Activated T-helper 1 cell treated with anti-CD3 and anti-CD28 coated beads, Interleukin-12 subunit alpha, Interleukin-12 subunit beta, Interleukin-2, Interleukin-4 antibody, amounts not matched to agents 30 ng/mL and 10 ng/mL and 1 ng/mL, durations not matched to agents 14 hours and 24 hours and 36 hours (primary cell): ENCODE results near the gene C10orf62. TPM values are rescaled to one million over a fixed set of nuclear protein-coding genes. Genes with fewer than 3 reads are reported as not detected.
"Not testable (repeated sequence)": the region's sequence is repeated elsewhere in the genome, so short reads cannot be mapped to it uniquely, and the experiment has no call there.

ENCODE experiments used
- DNase-seq: peaks from one replicate; pipeline ENCODE4 v3.0.0; 2021; ENCODE audit warnings: low spot score
- H3K27ac Mint-ChIP-seq: one replicate; pipeline ENCODE4 v1.8.0; 2021; ENCODE audit warnings: mild to moderate bottlenecking, mixed read lengths
- H3K27me3 Mint-ChIP-seq: one replicate; pipeline ENCODE4 v1.8.0; 2022; ENCODE audit warnings: mild to moderate bottlenecking, moderate library complexity, mixed read lengths; ENCODE audit not compliant: insufficient read depth
- H3K36me3 Mint-ChIP-seq: one replicate; pipeline ENCODE4 v1.8.0; 2021; ENCODE audit warnings: low read depth, mixed read lengths
- H3K4me1 Mint-ChIP-seq: one replicate; pipeline ENCODE4 v1.8.0; 2021; ENCODE audit warnings: low read depth, mixed read lengths
- H3K4me3 Mint-ChIP-seq: one replicate; pipeline ENCODE4 v1.8.0; 2021; ENCODE audit warnings: mild to moderate bottlenecking, moderate library complexity, mixed read lengths
- H3K9me3 Mint-ChIP-seq: one replicate; pipeline ENCODE4 v1.8.0; 2021; ENCODE audit warnings: mixed read lengths
- intact Hi-C: fragments of 100-400 bp; cut with micrococcal nuclease; formaldehyde crosslinking; loops from one replicate; pipeline ENCODE4 v1.15.1; 2024
- total RNA-seq: library from RNA; stranded (reverse); gene quantifications from 2 replicates; pipeline ENCODE4 v1.2.3, GENCODE V29; 2022

C10orf62 gene
- total RNA-seq, 1 donor from 2014 or later, result not detected

DNA sequence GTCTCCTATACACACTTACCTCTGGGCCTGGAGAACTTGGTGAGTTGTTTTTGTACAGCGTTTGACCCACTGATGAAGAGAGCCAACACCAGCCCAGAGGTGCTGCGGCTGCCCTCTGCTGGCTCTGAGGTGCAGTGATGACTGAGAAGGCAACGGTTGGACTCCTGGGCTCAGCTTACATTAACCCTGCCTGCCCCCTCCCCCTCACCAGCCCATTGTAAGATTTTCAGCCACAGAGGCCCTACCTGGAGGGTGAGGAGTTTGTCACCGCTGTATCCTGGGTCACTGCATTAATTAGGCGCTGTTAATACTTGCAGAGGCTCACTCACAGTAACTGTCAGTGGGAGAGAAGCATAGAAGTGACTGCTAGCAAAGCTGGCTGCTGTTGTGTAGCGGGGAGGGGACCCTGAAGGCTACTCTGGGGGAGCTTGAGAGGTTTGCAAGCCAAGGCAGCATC, 35.9 kb upstream of the C10orf62 start:
- no peaks in the 10 kb centered on the region for H3K36me3 Mint-ChIP-seq
- no peaks in the 10 kb centered on the region for H3K9me3 Mint-ChIP-seq
- H3K4me3 Mint-ChIP-seq, result no peak overlapping the region
- peak; percentile 52 for DNase-seq
- peaks cover 4% of the 10 kb centered on the region for H3K27me3 Mint-ChIP-seq
- H3K4me1 Mint-ChIP-seq, result no peaks in the 10 kb centered on the region
- H3K27ac Mint-ChIP-seq, result no peak overlapping the region
- intact Hi-C loops, result loop anchor here (1.0 kb wide), 5 partner anchors 19 to 146 kb away; partner anchors contain the start of genes EXOSC1, MMS19, UBTD1 and ZDHHC16

DNA sequence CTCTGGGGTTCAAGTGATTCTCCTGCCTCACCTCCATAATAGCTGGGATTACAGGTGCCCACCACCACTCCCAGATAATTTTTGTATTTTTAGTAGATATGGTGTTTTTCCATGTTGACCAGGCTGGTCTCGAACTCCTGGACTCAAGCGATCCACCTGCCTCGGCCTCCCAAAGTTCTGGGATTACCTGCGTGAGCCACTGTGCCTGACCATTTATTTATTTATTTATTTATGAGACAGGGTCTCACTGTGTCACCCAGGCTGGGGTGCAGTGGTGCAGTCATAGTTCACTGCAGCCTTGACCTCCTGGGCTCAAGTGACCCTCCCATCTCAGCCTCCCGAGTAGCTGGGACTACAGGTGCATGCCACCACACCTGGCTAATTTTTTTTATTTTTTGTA, 35.2 kb upstream of the C10orf62 start:
- H3K4me3 Mint-ChIP-seq, DNase-seq, H3K4me1 Mint-ChIP-seq, H3K27me3 Mint-ChIP-seq, intact Hi-C loops, H3K9me3 Mint-ChIP-seq, H3K36me3 Mint-ChIP-seq, H3K27ac Mint-ChIP-seq: not testable (repeated sequence)

- H3K27me3 Mint-ChIP-seq, H3K4me1 Mint-ChIP-seq, H3K27ac Mint-ChIP-seq, H3K9me3 Mint-ChIP-seq, intact Hi-C loops, DNase-seq, H3K4me3 Mint-ChIP-seq, H3K36me3 Mint-ChIP-seq: not testable (repeated sequence)
These were observed 34.0 kb upstream of the C10orf62 start for GRCh38 chr10:97555541-97555940.

DNA sequence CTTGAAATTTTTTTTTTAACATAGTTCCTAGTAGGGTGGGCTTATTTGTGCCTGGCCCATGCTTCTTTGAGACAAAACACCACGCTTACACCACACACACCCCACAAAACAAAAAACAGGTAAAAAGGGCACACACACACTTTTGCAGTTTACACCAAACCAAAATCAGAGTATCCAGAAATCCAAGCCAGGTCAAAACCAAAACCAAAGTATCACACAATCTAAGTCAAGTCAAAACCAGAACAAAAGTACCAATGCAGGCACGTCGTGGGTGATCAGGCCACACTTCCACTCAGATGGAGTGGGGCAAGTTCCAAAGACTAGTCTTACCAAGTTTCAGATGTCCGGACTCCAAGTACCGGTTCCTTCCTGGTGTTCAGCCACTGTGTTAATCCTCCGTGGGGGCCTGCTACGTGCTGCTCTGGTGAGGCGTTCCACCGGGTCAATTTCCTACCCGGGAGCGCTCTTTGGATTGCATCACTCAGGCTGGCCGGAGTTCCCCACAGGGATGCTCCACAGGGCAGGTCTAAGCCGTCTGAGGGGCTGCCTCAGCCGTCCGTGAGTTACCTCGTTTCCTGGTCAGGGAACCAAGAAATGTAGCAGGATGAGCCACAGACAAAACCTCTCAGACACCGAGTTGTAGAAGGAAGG, 28.7 kb upstream of the C10orf62 start:
- H3K4me1 Mint-ChIP-seq, H3K27me3 Mint-ChIP-seq, H3K27ac Mint-ChIP-seq, H3K4me3 Mint-ChIP-seq, H3K9me3 Mint-ChIP-seq, intact Hi-C loops, DNase-seq, H3K36me3 Mint-ChIP-seq: not testable (repeated sequence)

DNA sequence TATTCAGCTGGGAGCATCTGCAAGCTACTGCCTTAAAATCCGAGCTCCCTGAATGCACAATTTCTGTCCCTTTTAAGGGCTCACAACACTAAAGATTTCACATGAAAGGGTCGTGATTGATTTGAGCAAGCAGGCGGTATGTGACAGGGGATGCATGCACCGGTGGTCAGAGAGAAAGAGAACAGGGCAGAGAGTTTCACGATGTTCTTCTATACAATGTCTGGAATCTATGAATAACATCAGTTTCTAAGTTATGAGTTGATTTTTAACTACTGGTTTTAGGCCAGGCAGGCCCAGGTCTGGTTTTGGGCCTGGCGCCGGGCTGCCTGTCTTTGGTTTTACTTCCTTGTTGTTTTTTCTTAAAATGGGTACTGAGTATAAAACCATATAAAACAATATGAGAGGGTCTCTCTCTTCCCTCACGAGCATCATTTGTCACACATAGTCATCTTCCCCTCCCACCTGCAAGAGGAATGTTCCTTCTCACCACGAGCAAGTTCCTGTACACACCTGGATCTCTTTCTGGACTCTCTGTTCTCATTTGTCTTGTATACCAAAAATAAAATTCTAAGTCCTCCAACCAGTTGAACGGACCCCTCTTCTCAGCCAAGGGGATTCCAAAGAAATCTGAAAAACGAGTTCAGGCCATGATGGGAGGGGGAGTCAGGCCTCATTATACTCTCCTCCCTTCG, 28.0 kb upstream of the C10orf62 start:
- DNase-seq, H3K9me3 Mint-ChIP-seq, H3K36me3 Mint-ChIP-seq, H3K27me3 Mint-ChIP-seq, intact Hi-C loops, H3K4me3 Mint-ChIP-seq, H3K4me1 Mint-ChIP-seq: not testable (repeated sequence)
- H3K27ac Mint-ChIP-seq, result peak overlapping the region; percentile 10

DNA sequence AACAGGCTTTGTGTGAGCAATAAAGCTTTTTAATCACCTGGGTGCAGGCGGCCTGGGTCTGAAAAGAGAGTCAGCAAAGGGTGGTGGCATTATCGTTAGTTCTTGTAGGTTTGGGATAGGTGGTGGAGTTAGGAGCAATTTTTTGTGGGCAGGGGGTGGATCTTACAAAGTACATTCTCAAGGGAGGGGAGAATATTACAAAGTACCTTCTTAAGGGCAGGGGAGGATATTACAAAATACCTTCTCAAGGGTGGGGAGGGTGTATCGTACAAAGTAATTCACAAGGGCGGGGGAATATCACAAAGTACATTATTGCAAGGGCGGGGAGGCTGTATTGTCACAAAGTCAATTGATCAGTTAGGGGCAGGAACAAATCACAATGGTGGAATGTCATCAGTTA, 27.2 kb upstream of the C10orf62 start:
- H3K4me3 Mint-ChIP-seq, H3K4me1 Mint-ChIP-seq, H3K27ac Mint-ChIP-seq, H3K9me3 Mint-ChIP-seq, H3K27me3 Mint-ChIP-seq, DNase-seq, intact Hi-C loops, H3K36me3 Mint-ChIP-seq: not testable (repeated sequence)

- H3K4me3 Mint-ChIP-seq, result no peak overlapping the region
- no peaks in the 10 kb centered on the region for H3K9me3 Mint-ChIP-seq
- intact Hi-C loops, result no loop called here
- H3K27ac Mint-ChIP-seq, result no peak overlapping the region
- no peak for DNase-seq
- H3K4me1 Mint-ChIP-seq, result peaks cover 6% of the 10 kb centered on the region
- H3K36me3 Mint-ChIP-seq, result no peaks in the 10 kb centered on the region
- H3K27me3 Mint-ChIP-seq, result no peaks in the 10 kb centered on the region
These were observed 26.2 kb upstream of the C10orf62 start for GRCh38 chr10:97563337-97563736.

GRCh38 chr10:97564776-97565175, 24.7 kb upstream of the C10orf62 start:
- intact Hi-C loops, result no loop called here
- Mint-ChIP-seq H3K27me3 (no peaks in the 10 kb centered on the region), H3K9me3 (no peaks in the 10 kb centered on the region), H3K4me3 (no peak overlapping the region), H3K27ac (no peak overlapping the region), H3K36me3 (no peaks in the 10 kb centered on the region), H3K4me1 (peaks cover 6% of the 10 kb centered on the region)
- no peak for DNase-seq

GRCh38 chr10:97566336-97566996, 23.1 kb upstream of the C10orf62 start:
- Mint-ChIP-seq H3K27me3 (no peaks in the 10 kb centered on the region), H3K9me3 (no peaks in the 10 kb centered on the region), H3K4me3 (no peak overlapping the region), H3K4me1 (no peaks in the 10 kb centered on the region), H3K27ac (no peak overlapping the region), H3K36me3 (no peaks in the 10 kb centered on the region)
- intact Hi-C loops, result no loop called here
- DNase-seq, result no peak

GRCh38 chr10:97567891-97568290, 21.6 kb upstream of the C10orf62 start:
- Mint-ChIP-seq H3K27ac (no peak overlapping the region), H3K36me3 (no peaks in the 10 kb centered on the region), H3K9me3 (no peaks in the 10 kb centered on the region), H3K4me3 (no peak overlapping the region), H3K27me3 (no peaks in the 10 kb centered on the region), H3K4me1 (no peaks in the 10 kb centered on the region)
- intact Hi-C loops, result no loop called here
- no peak for DNase-seq

DNA sequence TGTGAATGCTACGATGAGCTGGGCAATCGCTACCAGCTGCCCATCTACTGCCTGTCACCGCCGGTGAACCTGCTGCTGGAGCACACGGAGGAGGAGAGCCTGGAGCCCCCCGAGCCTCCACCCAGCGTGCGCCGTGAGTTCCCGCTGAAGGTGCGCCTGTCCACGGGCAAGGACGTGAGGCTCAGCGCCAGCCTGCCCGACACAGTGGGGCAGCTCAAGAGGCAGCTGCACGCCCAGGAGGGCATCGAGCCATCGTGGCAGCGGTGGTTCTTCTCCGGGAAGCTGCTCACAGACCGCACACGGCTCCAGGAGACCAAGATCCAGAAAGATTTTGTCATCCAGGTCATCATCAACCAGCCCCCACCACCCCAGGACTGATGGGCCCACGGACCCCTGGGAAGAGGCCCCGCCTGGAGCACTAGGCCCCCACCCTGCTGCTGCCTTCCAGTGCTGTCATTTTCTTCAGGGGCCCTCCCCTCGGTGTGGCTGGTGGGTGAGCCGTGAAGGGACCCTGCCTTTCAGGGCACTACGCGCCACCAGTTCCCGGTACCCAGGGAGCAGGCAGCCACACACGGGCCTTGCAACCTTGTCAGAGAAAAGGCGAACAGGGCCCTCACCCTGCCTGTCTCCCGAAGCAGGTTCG, 19.3 kb upstream of the C10orf62 start:
- H3K27ac Mint-ChIP-seq, result no peak overlapping the region
- H3K4me3 Mint-ChIP-seq, result no peak overlapping the region
- peaks cover 3% of the 10 kb centered on the region for H3K27me3 Mint-ChIP-seq
- H3K36me3 Mint-ChIP-seq, result no peaks in the 10 kb centered on the region
- no peak for DNase-seq
- no peaks in the 10 kb centered on the region for H3K4me1 Mint-ChIP-seq
- no peaks in the 10 kb centered on the region for H3K9me3 Mint-ChIP-seq
- intact Hi-C loops, result no loop called here

- H3K36me3 Mint-ChIP-seq, result no peaks in the 10 kb centered on the region
- peaks cover 4% of the 10 kb centered on the region for H3K27me3 Mint-ChIP-seq
- DNase-seq, result no peak
- no peak overlapping the region for H3K27ac Mint-ChIP-seq
- H3K4me1 Mint-ChIP-seq, result no peaks in the 10 kb centered on the region
- H3K9me3 Mint-ChIP-seq, result no peaks in the 10 kb centered on the region
- intact Hi-C loops, result no loop called here
- no peak overlapping the region for H3K4me3 Mint-ChIP-seq
These were observed 18.6 kb upstream of the C10orf62 start for GRCh38 chr10:97570789-97571471.
